Gastroesophageal sphincter (tissue), 4 donors: Measurements from ENCODE around the gene WNT7B. TPM values are rescaled to one million over a fixed set of nuclear protein-coding genes. Genes with fewer than 3 reads are reported as not detected.

Experiments used
- ATAC-seq: fragments of 150-250 bp; one replicate; pipeline ENCODE4 v1.9.1; 2016; ENCODE audit warnings: mild to moderate bottlenecking, moderate library complexity
- H3K27ac ChIP-seq, 4 donors: fragments of 200-600 bp; sonication (generic) in 3 of 4; 1 replicate in 3 of 4; 2 replicates in 1 of 4; pipeline ENCODE4 v1.5.1; 2016 to 2019
- H3K27me3 ChIP-seq: fragments of 200-600 bp; sonication (generic); one replicate; pipeline ENCODE4 v1.5.1; 2019
- H3K36me3 ChIP-seq, 2 donors: fragments of 200-600 bp; sonication (generic); one replicate each; pipeline ENCODE4 v1.5.1; 2019; ENCODE audit warnings: control low read depth in 1 of 2
- H3K4me1 ChIP-seq, 3 donors: fragments of 200-600 bp; sonication (generic); 1 replicate in 2 of 3; 2 replicates in 1 of 3; pipeline ENCODE4 v1.5.1; 2016 to 2019; ENCODE audit warnings: control low read depth in 2 of 3
- H3K4me3 ChIP-seq, 2 donors: fragments of 200-600 bp; sonication (generic); one replicate each; pipeline ENCODE4 v1.5.1; 2019; ENCODE audit warnings: mild to moderate bottlenecking in 1 of 2, moderate library complexity in 1 of 2
- H3K9me3 ChIP-seq, 3 donors: fragments of 200-600 bp; sonication (generic); one replicate each; pipeline ENCODE4 v1.5.1; 2017 to 2019; ENCODE audit warnings: control low read depth in 2 of 3
- EP300 ChIP-seq: sonication (generic); formaldehyde crosslinking; IDR thresholded peaks from one replicate; pipeline ENCODE4 v1.6.1; 2017; ENCODE audit warnings: antibody characterized with exemption, mild to moderate bottlenecking
- POLR2A ChIP-seq, 2 donors: fragments of 450-650 bp; IDR thresholded peaks; one replicate each; pipeline ENCODE4 v1.6.1; 2017; ENCODE audit warnings: antibody characterized with exemption in 2 of 2, mild to moderate bottlenecking in 2 of 2, moderate library complexity in 1 of 2
- POLR2AphosphoS5 ChIP-seq: sonication (generic); formaldehyde crosslinking; IDR thresholded peaks from one replicate; pipeline ENCODE4 v1.6.1; 2017; ENCODE audit warnings: antibody characterized with exemption
- WGBS, 2 donors: methylation state at CpG; one replicate each; pipeline ENCODE4 v1.1.5; 2018; ENCODE audit warnings: low coverage in 1 of 2; 5-methylcytosine and 5-hydroxymethylcytosine counted together
- total RNA-seq, 4 donors: library from RNA; depleted of rRNA; stranded (reverse); fragments of >200 nt; gene quantifications; one replicate each; pipeline ENCODE4 v1.1.0, GENCODE V29; 2016
- TF ChIP-seq, protein P1 (sequence below), 4 experiments: fragments of 200-600 bp in 2 of 4; fragments of 450-650 bp in 2 of 4; sonication (generic) in 1 of 4; IDR thresholded peaks; one replicate each; pipeline ENCODE4 v1.5.1; 2017 to 2019; ENCODE audit warnings: antibody characterized with exemption in 4 of 4, mild to moderate bottlenecking in 2 of 4, moderate library complexity in 2 of 4

Gene WNT7B
- total RNA-seq, 4 donors from 2014 or later = 1.2 TPM; not detected in 3

- no peak overlapping the region for H3K27ac ChIP-seq
- H3K9me3 ChIP-seq = no peaks in the 10 kb centered on the region
- H3K36me3 ChIP-seq = no peaks in the 10 kb centered on the region
- TF ChIP-seq POLR2AphosphoS5 (no peak), POLR2A (IDR thresholded peaks at IDR 0.05) (no peak), EP300 (no peak)
- TF ChIP-seq, protein P1, sequence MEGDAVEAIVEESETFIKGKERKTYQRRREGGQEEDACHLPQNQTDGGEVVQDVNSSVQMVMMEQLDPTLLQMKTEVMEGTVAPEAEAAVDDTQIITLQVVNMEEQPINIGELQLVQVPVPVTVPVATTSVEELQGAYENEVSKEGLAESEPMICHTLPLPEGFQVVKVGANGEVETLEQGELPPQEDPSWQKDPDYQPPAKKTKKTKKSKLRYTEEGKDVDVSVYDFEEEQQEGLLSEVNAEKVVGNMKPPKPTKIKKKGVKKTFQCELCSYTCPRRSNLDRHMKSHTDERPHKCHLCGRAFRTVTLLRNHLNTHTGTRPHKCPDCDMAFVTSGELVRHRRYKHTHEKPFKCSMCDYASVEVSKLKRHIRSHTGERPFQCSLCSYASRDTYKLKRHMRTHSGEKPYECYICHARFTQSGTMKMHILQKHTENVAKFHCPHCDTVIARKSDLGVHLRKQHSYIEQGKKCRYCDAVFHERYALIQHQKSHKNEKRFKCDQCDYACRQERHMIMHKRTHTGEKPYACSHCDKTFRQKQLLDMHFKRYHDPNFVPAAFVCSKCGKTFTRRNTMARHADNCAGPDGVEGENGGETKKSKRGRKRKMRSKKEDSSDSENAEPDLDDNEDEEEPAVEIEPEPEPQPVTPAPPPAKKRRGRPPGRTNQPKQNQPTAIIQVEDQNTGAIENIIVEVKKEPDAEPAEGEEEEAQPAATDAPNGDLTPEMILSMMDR (IDR thresholded peaks at IDR 0.05) = no peak
- peaks cover 33% of the 10 kb centered on the region for H3K27me3 ChIP-seq
- peaks cover 0 to 9% (median 0%) of the 10 kb centered on the region in 3 donors for H3K4me1 ChIP-seq
- 85 to 86% methylated on average over 1 to 3 of the region's 3 CpGs for WGBS, 2 donors
- H3K4me3 ChIP-seq = no peak overlapping the region
- no peak for ATAC-seq
Observed at GRCh38 chr22:45938913-45939312, 38.0 kb downstream of the WNT7B start.

DNA sequence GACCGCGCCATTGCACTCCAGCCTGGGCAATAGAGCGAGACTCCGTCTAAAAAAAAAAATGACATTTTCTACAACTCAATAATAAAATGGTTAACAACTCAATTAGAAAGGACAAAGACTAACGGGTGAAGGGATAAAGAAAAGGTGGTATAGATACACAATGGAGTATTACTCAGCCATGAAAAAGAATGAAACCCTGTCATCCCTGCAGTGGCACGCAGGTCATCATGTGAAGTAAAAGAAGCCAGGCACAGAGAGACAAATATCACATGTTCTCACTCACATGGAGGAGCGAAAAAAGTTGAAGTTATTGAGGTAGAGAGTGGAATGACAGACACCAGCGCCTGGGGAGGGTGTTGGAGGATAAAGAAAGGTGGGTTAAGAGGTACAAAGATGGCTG is 39.0 kb downstream of the WNT7B start:
- WGBS, 2 donors = 84 to 88% methylated on average over 6 to 7 of the region's 8 CpGs
- ATAC-seq = no peak
- H3K36me3 ChIP-seq = no peaks in the 10 kb centered on the region

DNA sequence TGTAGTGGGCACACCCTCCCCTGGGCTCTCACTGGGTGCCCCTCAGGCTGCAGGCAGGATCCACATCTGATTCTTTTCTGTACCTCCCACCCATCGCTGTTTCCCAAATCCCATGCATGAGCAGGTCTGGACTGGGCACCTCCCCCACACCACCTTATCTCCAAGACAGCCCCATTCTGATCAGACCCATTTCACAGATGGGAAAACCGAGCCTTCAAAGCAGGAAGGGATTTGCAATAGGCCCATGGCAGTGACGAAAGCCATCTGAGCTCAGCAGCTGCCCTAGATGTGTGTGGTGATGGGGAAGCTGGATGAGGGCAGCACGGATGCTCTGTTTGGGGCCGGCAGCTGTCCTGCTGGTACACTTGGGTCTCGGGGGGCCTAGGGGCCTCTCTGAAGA is 41.4 kb downstream of the WNT7B start:
- Histone ChIP-seq H3K4me1 (peaks cover 0 to 9% (median 0%) of the 10 kb centered on the region in 3 donors), H3K9me3 (no peaks in the 10 kb centered on the region), H3K36me3 (no peaks in the 10 kb centered on the region), H3K27me3 (peaks cover 66% of the 10 kb centered on the region), H3K27ac (no peak overlapping the region), H3K4me3 (no peak overlapping the region)
- no peak for ATAC-seq
- TF ChIP-seq, protein P1 (IDR thresholded peaks at IDR 0.05) = no peak
- TF ChIP-seq POLR2AphosphoS5 (no peak), POLR2A (IDR thresholded peaks at IDR 0.05) (no peak), EP300 (no peak)
- WGBS, 2 donors = 100% methylated on average over 1 of the region's 6 CpGs; no CpG with 5 or more reads in 1 of the 2 donors

More for the DNA sequence above, 39.0 kb downstream of the WNT7B start:
- no peaks in the 10 kb centered on the region for H3K9me3 ChIP-seq
- peaks cover 43% of the 10 kb centered on the region for H3K27me3 ChIP-seq
- no peak for TF ChIP-seq POLR2A (IDR thresholded peaks at IDR 0.05)
- TF ChIP-seq EP300 = no peak
- TF ChIP-seq POLR2AphosphoS5 = no peak
- TF ChIP-seq, protein P1 (IDR thresholded peaks at IDR 0.05) = no peak
- peaks cover 0 to 9% (median 0%) of the 10 kb centered on the region in 3 donors for H3K4me1 ChIP-seq
- no peak overlapping the region for H3K4me3 ChIP-seq
- no peak overlapping the region for H3K27ac ChIP-seq

- 33 to 37% methylated on average over 3 to 10 of the region's 27 CpGs for WGBS, 2 donors
- no peak for ATAC-seq
- Histone ChIP-seq H3K27ac (no peak overlapping the region), H3K9me3 (no peaks in the 10 kb centered on the region), H3K4me1 (peaks cover 0 to 9% (median 0%) of the 10 kb centered on the region in 3 donors), H3K36me3 (no peaks in the 10 kb centered on the region), H3K4me3 (no peak overlapping the region), H3K27me3 (peaks cover 72% of the 10 kb centered on the region)
- no peak for TF ChIP-seq EP300
- TF ChIP-seq POLR2AphosphoS5 = no peak
- no peak for TF ChIP-seq POLR2A (IDR thresholded peaks at IDR 0.05)
- TF ChIP-seq, protein P1 (IDR thresholded peaks at IDR 0.05) = no peak
Observed at GRCh38 chr22:45934659-45935341, 42.2 kb downstream of the WNT7B start.

DNA sequence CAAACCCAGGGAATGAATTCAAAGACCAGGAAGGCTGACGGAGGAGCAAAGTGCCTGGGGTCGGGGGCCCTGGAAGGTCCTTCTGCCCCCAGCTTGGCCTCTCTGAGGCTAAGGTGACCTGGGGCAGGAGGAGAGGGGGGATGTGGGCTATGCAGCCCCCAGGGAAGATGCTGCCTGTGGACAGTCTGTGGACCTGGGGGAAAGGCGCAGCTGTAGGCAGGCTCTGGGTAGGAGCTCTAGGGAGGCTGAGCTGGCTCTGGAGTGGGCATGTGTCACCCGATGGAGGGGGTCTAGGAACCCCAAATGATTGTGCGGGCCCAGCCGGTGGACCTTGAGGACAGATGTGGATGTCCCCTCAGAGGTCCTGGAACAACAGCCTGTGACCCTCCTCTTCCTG is 42.8 kb downstream of the WNT7B start:
- peaks cover 72% of the 10 kb centered on the region for H3K27me3 ChIP-seq
- H3K36me3 ChIP-seq = no peaks in the 10 kb centered on the region
- H3K9me3 ChIP-seq = no peaks in the 10 kb centered on the region
- ATAC-seq = no peak
- no peak overlapping the region for H3K4me3 ChIP-seq
- no peak overlapping the region for H3K27ac ChIP-seq
- peaks cover 0 to 9% (median 0%) of the 10 kb centered on the region in 3 donors for H3K4me1 ChIP-seq
- TF ChIP-seq POLR2AphosphoS5 (no peak), POLR2A (IDR thresholded peaks at IDR 0.05) (no peak), EP300 (no peak)
- TF ChIP-seq, protein P1 (IDR thresholded peaks at IDR 0.05) = no peak
- WGBS, 2 donors = 62 to 81% methylated on average over 2 of the region's 6 CpGs
